NCI-H2171 treated with DMSO at 0.1 percent for 48 hours (cell line): Measurements from ENCODE around the gene FRAS1.
"Not testable (repeated sequence)": the region's sequence is repeated elsewhere in the genome, so short reads cannot be mapped to it uniquely, and the experiment has no call there.

ENCODE experiments used
- DNase-seq: peaks from one replicate; lab custom pipeline; 2025; lab: John Stamatoyannopoulos, UW

FRAS1 gene

GRCh38 chr4:78057135-78057599 is at the start of gene FRAS1:
TSS of gene FRAS1 (plus strand) at chr4:78057323. CDS start at chr4:78058010, 687 bp downstream.
- peak; percentile 75 for DNase-seq

GRCh38 chr4:78011003-78011402 is 46.1 kb upstream of the FRAS1 start:
- not testable (repeated sequence) for DNase-seq

GRCh38 chr4:78014889-78015886 is 41.9 kb upstream of the FRAS1 start:
- DNase-seq: peak; percentile 23

- DNase-seq: no peak
These were observed 38.7 kb upstream of the FRAS1 start for GRCh38 chr4:78018271-78019049.

GRCh38 chr4:78019414-78019813 is 37.7 kb upstream of the FRAS1 start:
- no peak for DNase-seq

- no peak for DNase-seq
These were observed 36.4 kb upstream of the FRAS1 start for GRCh38 chr4:78020677-78021076.

- DNase-seq: no peak
These were observed 34.6 kb upstream of the FRAS1 start for GRCh38 chr4:78022517-78022916.

GRCh38 chr4:78024085-78024484 is 33.0 kb upstream of the FRAS1 start:
- no peak for DNase-seq

GRCh38 chr4:78024576-78025091 is 32.5 kb upstream of the FRAS1 start:
- DNase-seq: no peak

GRCh38 chr4:78031417-78031950 is 25.6 kb upstream of the FRAS1 start:
- no peak for DNase-seq

- DNase-seq: peak; percentile 70
These were observed 24.7 kb upstream of the FRAS1 start for GRCh38 chr4:78032446-78032845.

- DNase-seq: no peak
These were observed 24.2 kb upstream of the FRAS1 start for GRCh38 chr4:78032929-78033328.

GRCh38 chr4:78033861-78034260 is 23.3 kb upstream of the FRAS1 start:
- DNase-seq: no peak

- DNase-seq: no peak
These were observed 18.4 kb upstream of the FRAS1 start for GRCh38 chr4:78038704-78039103.

- DNase-seq: no peak
These were observed 17.4 kb upstream of the FRAS1 start for GRCh38 chr4:78039678-78040077.

GRCh38 chr4:78040431-78040830 is 16.7 kb upstream of the FRAS1 start:
- no peak for DNase-seq

GRCh38 chr4:78047366-78047765 is 9.8 kb upstream of the FRAS1 start:
- no peak for DNase-seq

- peak; percentile 93 for DNase-seq
These were observed 626 bp upstream of the FRAS1 start for GRCh38 chr4:78056265-78057129.

- peak; percentile 29 for DNase-seq
These were observed 752 bp downstream of the FRAS1 start for GRCh38 chr4:78057600-78058550.
